ENCODE measurements around the gene ITGB2. TPM values are rescaled to one million over a fixed set of nuclear protein-coding genes. Genes with fewer than 3 reads are reported as not detected.

Gene ITGB2
- total and polyA plus RNA-seq, 3 experiments from 2014 or later = 159 to 847 (median 165) TPM

DNA sequence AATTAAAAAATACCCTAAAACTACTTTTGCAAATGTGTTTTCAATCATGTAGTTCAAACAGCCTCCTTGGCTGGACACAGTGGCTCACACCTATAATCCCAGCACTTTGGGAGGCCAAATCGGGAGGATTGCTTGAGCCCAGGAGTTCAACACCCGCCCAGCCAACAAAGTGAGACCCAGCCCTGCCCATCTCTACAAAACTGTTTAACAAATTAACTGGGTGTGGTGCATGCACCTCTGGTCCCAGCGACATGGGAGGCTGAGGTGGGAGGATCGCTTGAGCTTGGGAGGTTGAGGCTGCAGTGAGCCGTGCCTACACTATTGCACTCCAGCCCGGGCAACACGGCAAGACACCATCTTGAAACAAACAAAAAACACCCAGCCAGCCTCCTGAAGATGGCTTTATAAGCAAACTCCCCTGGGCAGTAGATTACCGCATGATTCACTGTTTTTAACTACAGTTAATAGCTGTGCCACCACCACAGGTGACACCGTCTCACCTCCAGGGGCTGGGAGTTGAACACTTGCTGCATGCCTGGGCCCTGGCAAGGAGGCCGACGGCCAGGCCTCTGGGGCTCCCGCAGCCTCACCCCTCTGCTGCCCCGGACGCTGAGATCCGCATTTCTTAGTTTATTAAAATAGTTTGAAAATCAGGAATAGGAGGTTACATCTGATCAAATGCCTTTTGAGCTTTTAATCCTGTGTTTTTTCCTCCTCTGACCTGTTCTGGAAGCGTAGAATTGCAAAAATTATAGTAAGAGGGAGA is 63.4 kb downstream of the ITGB2 start:
- no peaks in the 10 kb centered on the region for H3K27me3 Mint-ChIP-seq
- peak overlapping the region in 1 of 8 donors; percentile 46 for H3K27ac Mint-ChIP-seq
- Histone ChIP-seq H3K4me1 (ENCODE audit: insufficient read depth, low read length) (peaks cover 28% of the 10 kb centered on the region), H3K36me3 (ENCODE audit: insufficient read depth, low read length) (peaks cover 33% of the 10 kb centered on the region), H3K27me3 (ENCODE audit: insufficient read depth, low read length, poor library complexity, severe bottlenecking) (no peaks in the 10 kb centered on the region), H3K9me3 (ENCODE audit: low read length) (no peaks in the 10 kb centered on the region), H3K4me3 (ENCODE audit: low read length) (no peak overlapping the region), H3K27ac (ENCODE audit: low read depth, low read length) (no peak overlapping the region)
- peaks cover 0 to 89% (median 17%) of the 10 kb centered on the region in 3 donors for H3K36me3 Mint-ChIP-seq
- ChIA-PET POLR2A (no interaction called here), CTCF (no interaction called here)
- no peaks in the 10 kb centered on the region for H3K9me3 Mint-ChIP-seq
- peaks cover 26 to 39% (median 35%) of the 10 kb centered on the region in 3 donors for H3K4me1 Mint-ChIP-seq
- no peak overlapping the region for H3K4me3 Mint-ChIP-seq
- no peak for DNase-seq

DNA sequence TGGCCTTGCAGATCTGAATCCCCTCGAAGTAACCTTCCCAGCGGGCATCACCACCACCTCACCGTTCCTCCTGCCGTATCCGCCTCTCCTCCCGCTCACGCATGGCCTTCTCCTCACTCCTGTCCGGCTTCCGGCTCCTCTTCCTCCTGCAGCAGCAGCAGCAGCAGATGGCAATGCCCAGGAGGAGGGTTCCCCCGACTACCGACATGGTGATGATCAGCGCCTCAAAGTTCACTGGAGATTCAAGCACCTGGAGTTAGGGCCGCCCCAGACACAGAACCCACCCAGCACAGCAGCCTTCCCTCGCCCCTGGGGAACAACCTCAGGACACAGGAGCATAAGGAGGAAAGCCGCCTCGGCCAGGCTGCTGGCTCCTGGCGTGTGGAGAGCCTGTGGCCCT is 64.6 kb downstream of the ITGB2 start:
- Mint-ChIP-seq H3K27me3 (no peaks in the 10 kb centered on the region), H3K4me3 (no peak overlapping the region), H3K9me3 (no peaks in the 10 kb centered on the region), H3K4me1 (peaks cover 16 to 36% (median 28%) of the 10 kb centered on the region in 3 donors), H3K36me3 (peaks cover 0 to 91% (median 14%) of the 10 kb centered on the region in 3 donors), H3K27ac (peak overlapping the region in 2 of 8 donors; percentile 41 to 47)
- Histone ChIP-seq H3K9me3 (ENCODE audit: low read length) (no peaks in the 10 kb centered on the region), H3K4me1 (ENCODE audit: insufficient read depth, low read length) (peaks cover 40% of the 10 kb centered on the region), H3K27ac (ENCODE audit: low read depth, low read length) (peak overlapping the region; percentile 63), H3K27me3 (ENCODE audit: insufficient read depth, low read length, poor library complexity, severe bottlenecking) (no peaks in the 10 kb centered on the region), H3K36me3 (ENCODE audit: insufficient read depth, low read length) (peaks cover 31% of the 10 kb centered on the region), H3K4me3 (ENCODE audit: low read length) (no peak overlapping the region)
- no peak for DNase-seq
- POLR2A ChIA-PET = no interaction called here
- CTCF ChIA-PET = no interaction called here

DNA sequence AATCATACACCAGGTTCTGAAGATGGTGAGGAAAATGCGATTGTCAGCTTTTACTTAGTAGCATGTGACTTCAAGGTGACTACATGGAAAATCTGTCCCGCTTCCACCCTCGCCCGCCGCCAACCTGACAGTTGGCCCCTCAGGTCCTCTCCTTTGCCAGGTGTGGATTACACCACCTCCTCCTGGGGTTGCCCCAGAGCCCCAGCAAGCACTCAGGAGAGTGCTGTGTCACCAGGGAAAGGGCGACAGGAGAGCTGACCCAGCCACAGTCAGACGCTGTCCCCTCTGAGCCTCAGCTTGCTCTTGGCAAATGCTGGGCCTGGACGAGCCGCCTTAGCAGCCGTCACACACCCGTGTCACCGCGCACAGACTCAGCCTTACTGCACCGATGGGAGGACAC is 65.1 kb downstream of the ITGB2 start:
- Histone ChIP-seq H3K9me3 (ENCODE audit: low read length) (no peaks in the 10 kb centered on the region), H3K27ac (ENCODE audit: low read depth, low read length) (peak overlapping the region; percentile 63), H3K4me1 (ENCODE audit: insufficient read depth, low read length) (peaks cover 45% of the 10 kb centered on the region), H3K27me3 (ENCODE audit: insufficient read depth, low read length, poor library complexity, severe bottlenecking) (no peaks in the 10 kb centered on the region), H3K36me3 (ENCODE audit: insufficient read depth, low read length) (peaks cover 36% of the 10 kb centered on the region), H3K4me3 (ENCODE audit: low read length) (no peak overlapping the region)
- H3K4me3 Mint-ChIP-seq = no peak overlapping the region
- H3K27ac Mint-ChIP-seq = no peak overlapping the region
- peaks cover 13 to 33% (median 25%) of the 10 kb centered on the region in 3 donors for H3K4me1 Mint-ChIP-seq
- ChIA-PET POLR2A (no interaction called here), CTCF (no interaction called here)
- no peak for DNase-seq
- H3K9me3 Mint-ChIP-seq = no peaks in the 10 kb centered on the region
- H3K36me3 Mint-ChIP-seq = peaks cover 0 to 93% (median 18%) of the 10 kb centered on the region in 3 donors
- H3K27me3 Mint-ChIP-seq = no peaks in the 10 kb centered on the region

DNA sequence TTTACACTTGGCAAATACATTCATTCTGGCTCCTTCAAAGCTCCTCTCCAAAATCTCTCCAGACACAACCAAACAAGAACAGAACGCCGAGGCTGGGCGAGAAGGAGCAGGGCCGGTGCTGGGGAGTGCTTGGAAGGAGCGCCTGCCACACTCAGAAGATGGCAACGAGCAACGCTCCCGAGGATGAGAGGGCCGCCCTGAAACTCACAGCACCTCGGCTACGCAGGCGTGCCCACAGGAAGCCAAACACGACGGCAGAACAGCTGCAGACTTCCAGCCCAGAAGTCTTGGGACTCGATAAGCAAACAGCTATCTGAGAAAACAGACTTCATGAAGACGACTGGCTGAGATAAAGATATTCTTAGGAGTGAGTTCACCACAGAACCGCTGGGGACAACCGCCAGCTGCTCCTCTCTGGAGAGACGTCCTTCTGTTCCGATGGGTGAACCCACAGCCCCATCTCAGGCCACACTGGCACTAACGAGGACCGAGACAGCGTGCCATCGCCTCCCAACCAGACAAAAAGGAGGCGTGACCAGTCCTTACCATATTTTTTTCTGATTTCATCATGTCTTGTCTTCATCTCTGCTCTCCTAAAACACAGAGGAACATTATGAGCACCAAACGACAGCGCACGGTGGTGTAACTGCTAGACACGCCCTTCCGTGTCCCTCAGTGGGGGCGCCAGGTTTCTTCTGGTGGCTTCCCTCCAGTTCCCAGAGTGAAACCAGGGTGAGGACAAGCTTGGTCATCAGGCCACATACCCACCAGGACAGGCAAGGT is 65.8 kb downstream of the ITGB2 start:
- POLR2A ChIA-PET = no interaction called here
- no peaks in the 10 kb centered on the region for H3K27me3 Mint-ChIP-seq

DNA sequence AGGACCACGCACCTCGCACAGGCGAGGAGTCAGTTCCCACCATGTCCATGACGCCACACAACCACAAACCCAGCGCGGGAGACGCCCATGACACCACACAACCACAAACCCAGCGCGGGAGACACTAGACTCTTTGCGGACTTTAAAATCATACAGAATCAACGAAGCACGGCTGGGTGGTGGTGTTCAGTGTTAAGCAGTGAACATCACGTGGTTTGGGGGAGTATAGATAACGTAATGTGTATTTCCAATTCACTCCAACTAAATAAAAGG is 66.4 kb downstream of the ITGB2 start:
- ChIA-PET CTCF (no interaction called here), POLR2A (no interaction called here)
- Mint-ChIP-seq H3K4me1 (peaks cover 5 to 33% (median 25%) of the 10 kb centered on the region in 3 donors), H3K4me3 (peak overlapping the region in 1 of 7 donors; percentile 32), H3K36me3 (peaks cover 0 to 94% (median 18%) of the 10 kb centered on the region in 3 donors), H3K27ac (peak overlapping the region in 5 of 8 donors; percentile 32 to 86 (median 73)), H3K9me3 (no peaks in the 10 kb centered on the region), H3K27me3 (no peaks in the 10 kb centered on the region)
- DNase-seq = no peak
- Histone ChIP-seq H3K36me3 (ENCODE audit: insufficient read depth, low read length) (peaks cover 45% of the 10 kb centered on the region), H3K4me1 (ENCODE audit: insufficient read depth, low read length) (peaks cover 47% of the 10 kb centered on the region), H3K27ac (ENCODE audit: low read depth, low read length) (peak overlapping the region; percentile 63), H3K9me3 (ENCODE audit: low read length) (no peaks in the 10 kb centered on the region), H3K27me3 (ENCODE audit: insufficient read depth, low read length, poor library complexity, severe bottlenecking) (no peaks in the 10 kb centered on the region), H3K4me3 (ENCODE audit: low read length) (no peak overlapping the region)

More for the DNA sequence above, 65.8 kb downstream of the ITGB2 start:
- H3K9me3 ChIP-seq (ENCODE audit: low read length) = no peaks in the 10 kb centered on the region
- peak overlapping the region; percentile 63 for H3K27ac ChIP-seq (ENCODE audit: low read depth, low read length)
- Mint-ChIP-seq H3K36me3 (peaks cover 0 to 94% (median 18%) of the 10 kb centered on the region in 3 donors), H3K9me3 (no peaks in the 10 kb centered on the region), H3K4me1 (peaks cover 9 to 33% (median 25%) of the 10 kb centered on the region in 3 donors), H3K27ac (peak overlapping the region in 5 of 8 donors; percentile 63 to 86 (median 73)), H3K4me3 (no peak overlapping the region)
- CTCF ChIA-PET = no interaction called here
- peaks cover 47% of the 10 kb centered on the region for H3K4me1 ChIP-seq (ENCODE audit: insufficient read depth, low read length)
- peak in 1 of 5 donors; percentile 47 for DNase-seq
- H3K4me3 ChIP-seq (ENCODE audit: low read length) = no peak overlapping the region
- peaks cover 44% of the 10 kb centered on the region for H3K36me3 ChIP-seq (ENCODE audit: insufficient read depth, low read length)
- H3K27me3 ChIP-seq (ENCODE audit: insufficient read depth, low read length, poor library complexity, severe bottlenecking) = no peaks in the 10 kb centered on the region

DNA sequence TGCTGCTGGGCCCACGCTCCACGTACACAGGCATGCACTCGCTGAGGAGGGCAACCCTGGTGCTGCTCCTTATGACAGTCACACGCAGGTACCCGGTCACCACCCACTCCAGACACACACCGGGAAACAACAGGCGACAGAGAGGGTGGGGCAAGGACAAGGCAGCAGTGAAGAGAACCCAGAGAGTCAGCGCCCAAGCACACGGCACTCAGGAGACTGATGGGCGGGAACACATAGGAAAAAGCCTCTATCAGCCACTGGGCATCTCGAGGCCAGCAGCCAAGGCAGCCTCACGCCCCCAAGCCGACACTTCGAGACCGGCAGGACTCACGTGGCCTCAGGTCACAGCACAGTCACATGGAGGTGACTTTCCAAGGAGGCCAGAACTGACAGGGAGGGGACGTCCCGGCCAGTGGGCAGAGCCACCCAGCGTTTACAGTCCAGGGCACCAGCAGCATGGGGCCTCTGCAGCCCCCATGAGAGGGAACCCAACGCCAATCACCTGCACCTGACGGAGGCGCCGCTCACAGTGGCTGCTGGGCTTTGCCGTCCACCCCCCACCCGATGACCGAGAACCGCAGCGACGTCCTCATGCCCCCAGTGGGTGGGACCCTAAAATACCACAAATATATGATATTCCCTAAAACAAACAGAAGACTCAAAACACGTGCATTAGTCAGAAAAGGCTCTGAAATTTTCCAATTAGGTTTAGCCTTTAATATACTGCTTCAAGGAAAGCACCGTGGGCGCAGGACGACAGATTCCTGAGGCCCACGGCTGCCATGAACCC is 66.9 kb downstream of the ITGB2 start:
- Mint-ChIP-seq H3K36me3 (peaks cover 0 to 91% (median 18%) of the 10 kb centered on the region in 3 donors), H3K4me3 (peak overlapping the region in 2 of 7 donors; percentile 41 to 51)
- peak overlapping the region; percentile 63 for H3K27ac ChIP-seq (ENCODE audit: low read depth, low read length)

DNA sequence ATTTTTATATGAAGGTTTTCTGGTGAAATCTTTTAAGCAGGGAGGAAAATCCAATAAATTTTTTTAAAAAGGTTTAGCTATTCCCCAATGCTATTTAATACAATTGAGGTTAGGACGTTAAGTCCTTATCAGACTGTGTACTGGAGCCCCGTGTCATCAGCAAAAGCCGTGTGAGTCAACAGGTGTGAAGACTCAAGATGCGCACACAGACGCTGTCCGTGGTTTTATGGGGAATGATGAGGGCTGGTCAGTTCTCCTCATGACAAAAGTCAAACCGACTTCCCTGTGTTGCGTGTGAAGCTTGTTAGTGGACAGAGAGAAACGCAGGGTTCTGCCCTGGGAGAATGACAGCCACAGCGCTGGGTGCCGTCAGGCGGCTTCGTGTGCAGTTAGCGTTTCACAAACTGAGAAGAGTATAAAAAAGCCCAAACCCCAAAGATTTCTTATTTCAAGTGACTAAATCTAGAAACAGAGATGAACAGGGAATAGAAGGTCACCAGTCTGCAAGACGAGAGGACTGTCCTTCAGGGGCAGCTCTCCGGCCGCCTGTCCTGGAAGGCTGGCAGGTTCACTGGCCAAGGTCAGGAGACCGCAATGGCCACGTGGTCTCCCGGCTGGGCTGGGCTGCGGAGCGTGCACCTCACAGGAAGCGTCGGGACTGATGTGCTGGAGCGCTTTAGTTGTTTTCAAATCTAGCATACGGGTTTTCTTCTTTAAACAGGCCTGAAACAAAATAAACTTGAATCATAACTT is 69.6 kb downstream of the ITGB2 start:
- Mint-ChIP-seq H3K4me1 (peaks cover 11 to 34% (median 27%) of the 10 kb centered on the region in 3 donors), H3K4me3 (no peak overlapping the region), H3K27me3 (no peaks in the 10 kb centered on the region), H3K9me3 (no peaks in the 10 kb centered on the region), H3K36me3 (peaks cover 0 to 71% (median 16%) of the 10 kb centered on the region in 3 donors), H3K27ac (peak overlapping the region in 1 of 8 donors; percentile 62)
- no peak for DNase-seq
- Histone ChIP-seq H3K27me3 (ENCODE audit: insufficient read depth, low read length, poor library complexity, severe bottlenecking) (no peaks in the 10 kb centered on the region), H3K4me1 (ENCODE audit: insufficient read depth, low read length) (peaks cover 56% of the 10 kb centered on the region), H3K9me3 (ENCODE audit: low read length) (no peaks in the 10 kb centered on the region), H3K27ac (ENCODE audit: low read depth, low read length) (no peak overlapping the region), H3K36me3 (ENCODE audit: insufficient read depth, low read length) (peaks cover 30% of the 10 kb centered on the region), H3K4me3 (ENCODE audit: low read length) (no peak overlapping the region)
- ChIA-PET CTCF (interaction anchor here (1.3 kb wide), 1 partner anchor 9 kb away, joined by 3 read pairs; no protein-coding TSS in a partner anchor), POLR2A (no interaction called here)

More for the DNA sequence above, 66.9 kb downstream of the ITGB2 start:
- Mint-ChIP-seq H3K9me3 (no peaks in the 10 kb centered on the region), H3K4me1 (peaks cover 3 to 33% (median 25%) of the 10 kb centered on the region in 3 donors), H3K27ac (peak overlapping the region in 6 of 8 donors; percentile 32 to 94 (median 70)), H3K27me3 (no peaks in the 10 kb centered on the region)
- Histone ChIP-seq H3K4me1 (ENCODE audit: insufficient read depth, low read length) (peaks cover 47% of the 10 kb centered on the region), H3K4me3 (ENCODE audit: low read length) (no peak overlapping the region), H3K9me3 (ENCODE audit: low read length) (no peaks in the 10 kb centered on the region), H3K27me3 (ENCODE audit: insufficient read depth, low read length, poor library complexity, severe bottlenecking) (no peaks in the 10 kb centered on the region), H3K36me3 (ENCODE audit: insufficient read depth, low read length) (peaks cover 40% of the 10 kb centered on the region)
- no peak for DNase-seq
- POLR2A ChIA-PET = interaction anchor here (0.7 kb wide), 1 partner anchor 1108 kb away, joined by 6 read pairs; no protein-coding TSS in a partner anchor
- CTCF ChIA-PET = no interaction called here
